Neural cell (in vitro differentiated cells): ENCODE measurements around the gene ADAMTS19. TPM values are rescaled to one million over a fixed set of nuclear protein-coding genes. Genes with fewer than 3 reads are reported as not detected.

ENCODE experiments used
- H2AFZ ChIP-seq: fragments of 200-600, 300-800 bp; sonication (generic), shearing (Covaris generic); 2 replicates; pipeline ENCODE4 v1.6.0; 2014; ENCODE audit warnings: low read depth, mild to moderate bottlenecking, antibody characterized with exemption, low read length, moderate library complexity
- H3F3A ChIP-seq: fragments of 200-600 bp; shearing (Covaris generic); 2 replicates; pipeline ENCODE4 v1.6.1; 2016; ENCODE audit warnings: mild to moderate bottlenecking, moderate library complexity, mixed read lengths, antibody characterized with exemption, low read length; ENCODE audit not compliant: insufficient read depth, poor library complexity, severe bottlenecking
- H3K27ac ChIP-seq: fragments of 200-600, 300-800 bp; sonication (generic), shearing (Covaris generic); 2 replicates; pipeline ENCODE4 v1.5.1; 2014; ENCODE audit warnings: mild to moderate bottlenecking, low read length, moderate library complexity
- H3K27me3 ChIP-seq: fragments of 300-800, 200-600 bp; sonication (generic), shearing (Covaris generic); 2 replicates; pipeline ENCODE4 v1.6.0; 2014; ENCODE audit warnings: mild to moderate bottlenecking, low read depth, low read length, moderate library complexity; ENCODE audit not compliant: insufficient read depth
- H3K36me3 ChIP-seq: fragments of 300-800, 200-600 bp; sonication (generic), shearing (Covaris generic); 2 replicates; pipeline ENCODE4 v1.5.1; 2014; ENCODE audit warnings: mild to moderate bottlenecking, antibody characterized with exemption, low read length, moderate library complexity; ENCODE audit not compliant: insufficient read depth
- H3K4me2 ChIP-seq: fragments of 300-800, 200-600 bp; sonication (generic), shearing (Covaris generic); 2 replicates; pipeline ENCODE4 v1.6.0; 2014; ENCODE audit warnings: mild to moderate bottlenecking, low read length
- H3K4me3 ChIP-seq: fragments of 300-800, 200-600 bp; sonication (generic), shearing (Covaris generic); 2 replicates; pipeline ENCODE4 v1.5.1; 2014; ENCODE audit warnings: mild to moderate bottlenecking, low read length, moderate library complexity
- H3K79me2 ChIP-seq: fragments of 200-600 bp; shearing (Covaris generic); replicated peaks from 2 replicates; pipeline ENCODE4 v1.6.0; 2014; ENCODE audit warnings: mild to moderate bottlenecking, low read length, moderate library complexity; ENCODE audit not compliant: insufficient read depth
- H3K9ac ChIP-seq: fragments of 300-800, 200-600 bp; sonication (generic), shearing (Covaris generic); 2 replicates; pipeline ENCODE4 v1.6.1; 2016; ENCODE audit warnings: mild to moderate bottlenecking, low read length, mixed read lengths
- H3K9me2 ChIP-seq: fragments of 200-600 bp; shearing (Covaris generic); 2 replicates; pipeline ENCODE4 v1.6.1; 2016; ENCODE audit warnings: mild to moderate bottlenecking, low read length, mixed read lengths; ENCODE audit not compliant: insufficient read depth
- H3K9me3 ChIP-seq: fragments of 200-600, 300-800 bp; sonication (generic), shearing (Covaris generic); 2 replicates; pipeline ENCODE4 v1.6.1; 2016; ENCODE audit warnings: mild to moderate bottlenecking, mixed run types, low read length, moderate library complexity, mixed read lengths
- H4K20me1 ChIP-seq: fragments of 200-600 bp; shearing (Covaris generic); 2 replicates; pipeline ENCODE4 v1.6.1; 2016; ENCODE audit warnings: mild to moderate bottlenecking, mixed run types; ENCODE audit not compliant: insufficient read depth
- EP300 ChIP-seq: fragments of 450-650 bp; conservative IDR thresholded peaks from 2 replicates; pipeline ENCODE4 v1.6.1; 2014; ENCODE audit warnings: antibody characterized with exemption, mild to moderate bottlenecking, moderate library complexity; ENCODE audit not compliant: poor library complexity, severe bottlenecking
- EZH2 ChIP-seq: fragments of 200-600, 300-800 bp; shearing (Covaris generic), sonication (generic); IDR thresholded peaks from 2 replicates; pipeline ENCODE4 v1.6.1; 2014; ENCODE audit warnings: antibody characterized with exemption, low read length, borderline replicate concordance, mild to moderate bottlenecking; ENCODE audit not compliant: insufficient read depth, poor library complexity, severe bottlenecking
- MXI1 ChIP-seq: fragments of 450-650 bp; conservative IDR thresholded peaks from 2 replicates; pipeline ENCODE4 v1.6.1; 2014; ENCODE audit warnings: antibody characterized with exemption, mild to moderate bottlenecking; ENCODE audit not compliant: poor library complexity, severe bottlenecking
- POLR2AphosphoS5 ChIP-seq: IDR thresholded peaks from 2 replicates; pipeline ENCODE4 v1.6.1; 2012
- RAD21 ChIP-seq: fragments of 450-650 bp; conservative IDR thresholded peaks from 2 replicates; pipeline ENCODE4 v1.6.1; 2014; ENCODE audit warnings: antibody characterized with exemption, mild to moderate bottlenecking, moderate library complexity
- SMC3 ChIP-seq: fragments of 450-650 bp; conservative IDR thresholded peaks from 2 replicates; pipeline ENCODE4 v1.6.1; 2014; ENCODE audit warnings: antibody characterized with exemption, mild to moderate bottlenecking, moderate library complexity; ENCODE audit not compliant: poor library complexity
- TAF1 ChIP-seq: IDR thresholded peaks from 2 replicates; pipeline ENCODE4 v1.6.1; 2012; ENCODE audit warnings: low read depth
- polyA plus RNA-seq: library from polyadenylated mRNA; depleted of rRNA; stranded (reverse); fragments of >200 nt; gene quantifications from 2 replicates; pipeline ENCODE4 v1.2.3, GENCODE V29; 2014
- TF ChIP-seq, protein P1 (sequence below): fragments of 450-650 bp; IDR thresholded peaks from 2 replicates; pipeline ENCODE4 v1.5.1; 2014; ENCODE audit warnings: antibody characterized with exemption, mild to moderate bottlenecking, moderate library complexity; ENCODE audit not compliant: poor library complexity, severe bottlenecking
- TF ChIP-seq, protein P2 (sequence below): IDR thresholded peaks from 2 replicates; pipeline ENCODE4 v1.6.1; 2012; ENCODE audit warnings: borderline replicate concordance

The ADAMTS19 gene
- polyA plus RNA-seq, 1 donor from 2014 or later, result 0.12 TPM

DNA sequence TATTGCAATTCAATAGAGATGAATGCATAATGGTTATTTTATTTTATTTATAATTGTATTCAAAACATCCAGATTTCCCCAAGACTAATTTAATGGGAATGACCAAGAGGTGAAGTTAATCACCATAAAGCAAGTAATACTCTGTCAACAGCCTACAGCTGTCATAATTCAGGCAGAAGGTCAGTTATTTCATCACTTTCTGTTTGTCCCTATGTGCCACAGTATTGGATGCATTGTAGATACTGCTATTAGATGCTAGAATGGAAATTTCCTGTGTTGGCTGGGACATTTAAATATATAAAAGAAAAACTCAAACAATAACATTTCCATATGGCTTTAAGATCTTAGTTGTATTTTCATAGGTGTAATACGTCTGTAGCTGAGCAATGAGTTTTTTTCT is 231.1 kb downstream of the ADAMTS19 start:
- no peaks in the 10 kb centered on the region for H3K27me3 ChIP-seq
- no peaks in the 10 kb centered on the region for H4K20me1 ChIP-seq
- no peak overlapping the region for H3K4me2 ChIP-seq
- TF ChIP-seq RAD21, result no peak
- TF ChIP-seq EZH2, result no peak
- TF ChIP-seq POLR2AphosphoS5, result no peak
- TF ChIP-seq, protein P1, sequence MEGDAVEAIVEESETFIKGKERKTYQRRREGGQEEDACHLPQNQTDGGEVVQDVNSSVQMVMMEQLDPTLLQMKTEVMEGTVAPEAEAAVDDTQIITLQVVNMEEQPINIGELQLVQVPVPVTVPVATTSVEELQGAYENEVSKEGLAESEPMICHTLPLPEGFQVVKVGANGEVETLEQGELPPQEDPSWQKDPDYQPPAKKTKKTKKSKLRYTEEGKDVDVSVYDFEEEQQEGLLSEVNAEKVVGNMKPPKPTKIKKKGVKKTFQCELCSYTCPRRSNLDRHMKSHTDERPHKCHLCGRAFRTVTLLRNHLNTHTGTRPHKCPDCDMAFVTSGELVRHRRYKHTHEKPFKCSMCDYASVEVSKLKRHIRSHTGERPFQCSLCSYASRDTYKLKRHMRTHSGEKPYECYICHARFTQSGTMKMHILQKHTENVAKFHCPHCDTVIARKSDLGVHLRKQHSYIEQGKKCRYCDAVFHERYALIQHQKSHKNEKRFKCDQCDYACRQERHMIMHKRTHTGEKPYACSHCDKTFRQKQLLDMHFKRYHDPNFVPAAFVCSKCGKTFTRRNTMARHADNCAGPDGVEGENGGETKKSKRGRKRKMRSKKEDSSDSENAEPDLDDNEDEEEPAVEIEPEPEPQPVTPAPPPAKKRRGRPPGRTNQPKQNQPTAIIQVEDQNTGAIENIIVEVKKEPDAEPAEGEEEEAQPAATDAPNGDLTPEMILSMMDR, result no peak
- TF ChIP-seq TAF1, result no peak
- TF ChIP-seq, protein P2, sequence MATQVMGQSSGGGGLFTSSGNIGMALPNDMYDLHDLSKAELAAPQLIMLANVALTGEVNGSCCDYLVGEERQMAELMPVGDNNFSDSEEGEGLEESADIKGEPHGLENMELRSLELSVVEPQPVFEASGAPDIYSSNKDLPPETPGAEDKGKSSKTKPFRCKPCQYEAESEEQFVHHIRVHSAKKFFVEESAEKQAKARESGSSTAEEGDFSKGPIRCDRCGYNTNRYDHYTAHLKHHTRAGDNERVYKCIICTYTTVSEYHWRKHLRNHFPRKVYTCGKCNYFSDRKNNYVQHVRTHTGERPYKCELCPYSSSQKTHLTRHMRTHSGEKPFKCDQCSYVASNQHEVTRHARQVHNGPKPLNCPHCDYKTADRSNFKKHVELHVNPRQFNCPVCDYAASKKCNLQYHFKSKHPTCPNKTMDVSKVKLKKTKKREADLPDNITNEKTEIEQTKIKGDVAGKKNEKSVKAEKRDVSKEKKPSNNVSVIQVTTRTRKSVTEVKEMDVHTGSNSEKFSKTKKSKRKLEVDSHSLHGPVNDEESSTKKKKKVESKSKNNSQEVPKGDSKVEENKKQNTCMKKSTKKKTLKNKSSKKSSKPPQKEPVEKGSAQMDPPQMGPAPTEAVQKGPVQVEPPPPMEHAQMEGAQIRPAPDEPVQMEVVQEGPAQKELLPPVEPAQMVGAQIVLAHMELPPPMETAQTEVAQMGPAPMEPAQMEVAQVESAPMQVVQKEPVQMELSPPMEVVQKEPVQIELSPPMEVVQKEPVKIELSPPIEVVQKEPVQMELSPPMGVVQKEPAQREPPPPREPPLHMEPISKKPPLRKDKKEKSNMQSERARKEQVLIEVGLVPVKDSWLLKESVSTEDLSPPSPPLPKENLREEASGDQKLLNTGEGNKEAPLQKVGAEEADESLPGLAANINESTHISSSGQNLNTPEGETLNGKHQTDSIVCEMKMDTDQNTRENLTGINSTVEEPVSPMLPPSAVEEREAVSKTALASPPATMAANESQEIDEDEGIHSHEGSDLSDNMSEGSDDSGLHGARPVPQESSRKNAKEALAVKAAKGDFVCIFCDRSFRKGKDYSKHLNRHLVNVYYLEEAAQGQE, result no peak
- no peak for TF ChIP-seq EP300
- no peak for TF ChIP-seq MXI1
- TF ChIP-seq SMC3, result no peak
- H3K9me3 ChIP-seq, result no peaks in the 10 kb centered on the region
- H3K27ac ChIP-seq, result no peak overlapping the region
- no peak overlapping the region for H3K4me3 ChIP-seq
- H3K9me2 ChIP-seq, result no peaks in the 10 kb centered on the region
- no peak overlapping the region for H2AFZ ChIP-seq
- H3K79me2 ChIP-seq, result no peaks in the 10 kb centered on the region
- H3F3A ChIP-seq, result no peaks in the 10 kb centered on the region
- H3K9ac ChIP-seq, result no peak overlapping the region
- H3K36me3 ChIP-seq, result no peaks in the 10 kb centered on the region

DNA sequence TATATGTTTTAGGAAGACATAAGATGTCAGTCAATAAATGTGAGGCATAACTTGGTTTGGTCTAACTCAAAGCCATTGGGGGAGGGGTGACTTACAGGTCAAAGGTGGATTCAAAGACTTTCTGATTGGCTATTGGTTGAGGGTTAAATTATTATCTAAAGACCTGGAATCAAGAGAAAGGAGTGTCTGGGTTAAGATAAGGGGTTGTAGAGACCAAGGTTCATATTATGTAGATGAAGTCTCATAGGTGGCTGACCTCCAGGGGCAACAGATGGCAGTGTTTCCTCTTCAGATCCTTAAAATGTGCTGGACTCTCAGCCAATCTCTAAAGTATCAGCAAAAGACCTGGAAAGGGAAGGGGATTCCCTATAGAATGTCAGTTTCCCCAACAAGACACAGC is 236.5 kb downstream of the ADAMTS19 start:
- TF ChIP-seq TAF1 (no peak), SMC3 (no peak), EP300 (no peak), POLR2AphosphoS5 (no peak), MXI1 (no peak), EZH2 (no peak), RAD21 (no peak)
- TF ChIP-seq, protein P2, result no peak
- TF ChIP-seq, protein P1, result no peak
- H3K27me3 ChIP-seq, result no peaks in the 10 kb centered on the region
- no peak overlapping the region for H3K4me3 ChIP-seq
- H3K9me2 ChIP-seq, result no peaks in the 10 kb centered on the region
- no peak overlapping the region for H3K4me2 ChIP-seq
- H3F3A ChIP-seq, result no peaks in the 10 kb centered on the region
- H4K20me1 ChIP-seq, result no peaks in the 10 kb centered on the region
- no peak overlapping the region for H3K9ac ChIP-seq
- no peak overlapping the region for H2AFZ ChIP-seq
- no peak overlapping the region for H3K27ac ChIP-seq
- no peaks in the 10 kb centered on the region for H3K36me3 ChIP-seq
- no peaks in the 10 kb centered on the region for H3K9me3 ChIP-seq
- H3K79me2 ChIP-seq, result no peaks in the 10 kb centered on the region
